GM12865 (cell line): ENCODE measurements around the gene LMF1.

ENCODE experiments used
- DNase-seq: peaks from one replicate; pipeline ENCODE4 v3.0.0; 2010; ENCODE audit warnings: low read depth
- H3K4me3 ChIP-seq: 2 replicates; pipeline ENCODE4 v1.5.1; 2011; ENCODE audit warnings: mild to moderate bottlenecking, low read depth, low read length, control low read depth
- CTCF ChIP-seq: IDR thresholded peaks from 2 replicates; pipeline ENCODE4 v1.5.1; 2011; ENCODE audit warnings: low read length, control low read depth, low read depth, inconsistent platforms; ENCODE audit not compliant: insufficient read depth; ENCODE audit errors: missing control alignments

LMF1 gene

GRCh38 chr16:835373-835772, 135.4 kb downstream of the LMF1 start:
- H3K4me3 ChIP-seq: no peak overlapping the region
- DNase-seq: no peak
- no peak for TF ChIP-seq CTCF

DNA sequence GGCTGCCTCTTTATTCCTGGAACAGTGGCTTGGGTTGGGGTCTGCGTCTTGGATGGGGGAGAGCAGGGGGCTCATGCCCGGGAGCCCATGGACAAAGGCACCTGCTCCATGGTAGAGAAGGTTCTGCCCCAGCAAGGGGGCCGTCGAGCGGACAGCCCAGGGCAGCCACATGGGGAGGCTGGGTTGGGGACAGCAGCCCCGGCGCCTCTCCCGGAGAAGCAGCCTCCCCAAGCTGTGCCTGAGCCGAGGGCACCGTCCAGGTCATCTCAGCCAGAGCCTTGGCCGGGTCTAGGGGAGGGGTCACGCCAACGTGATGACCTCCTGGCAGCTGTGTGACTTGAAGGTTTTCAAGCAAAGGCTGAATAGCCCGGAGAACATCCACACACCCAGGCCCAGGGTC, 137.4 kb downstream of the LMF1 start:
- DNase-seq: no peak
- no peak for TF ChIP-seq CTCF
- no peak overlapping the region for H3K4me3 ChIP-seq

GRCh38 chr16:832652-833336, 138.0 kb downstream of the LMF1 start:
- TF ChIP-seq CTCF: no peak
- no peak for DNase-seq
- no peak overlapping the region for H3K4me3 ChIP-seq

DNA sequence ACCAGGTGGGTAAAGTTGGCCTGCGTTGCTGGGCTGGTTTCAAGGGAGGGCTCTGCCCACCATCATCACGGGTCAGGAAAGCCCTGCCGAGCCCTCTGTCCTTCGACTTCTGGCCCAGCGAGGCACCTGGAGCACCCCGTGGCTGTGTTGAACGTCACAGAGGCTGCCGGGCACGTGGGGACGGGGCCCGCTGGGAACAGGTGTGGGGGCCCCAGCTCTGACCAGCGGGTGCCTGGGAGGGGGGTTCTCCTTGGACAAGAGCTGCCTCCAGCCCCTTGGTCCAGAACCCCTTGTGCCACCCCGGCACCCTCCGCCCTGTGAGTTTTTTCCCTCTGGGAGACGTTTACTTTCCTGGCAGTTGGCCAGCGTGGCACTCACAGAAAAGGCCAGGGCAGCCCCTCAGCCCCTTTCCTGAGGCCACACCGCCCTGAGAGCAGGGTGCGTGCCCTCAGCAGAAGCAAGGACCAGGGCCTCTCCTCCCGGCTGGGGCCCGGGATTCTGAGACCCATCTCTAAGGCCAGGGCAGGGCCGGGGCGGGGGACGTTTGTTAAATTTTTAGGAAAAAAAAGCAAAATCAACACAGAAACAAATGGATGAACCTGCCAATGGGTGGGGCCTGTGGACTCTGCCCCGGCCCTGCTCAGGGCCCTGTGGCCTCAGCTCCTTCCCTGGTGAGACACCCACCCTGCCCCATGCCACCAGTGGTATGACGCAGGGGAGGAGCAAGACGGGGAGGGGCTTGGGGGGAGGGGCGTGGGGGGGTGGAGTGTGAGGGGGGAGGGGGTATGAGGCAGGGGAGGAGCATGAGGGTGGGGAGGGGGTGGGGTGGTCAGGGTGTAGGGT, 139.0 kb downstream of the LMF1 start:
- TF ChIP-seq CTCF: no peak
- no peak for DNase-seq
- no peak overlapping the region for H3K4me3 ChIP-seq

DNA sequence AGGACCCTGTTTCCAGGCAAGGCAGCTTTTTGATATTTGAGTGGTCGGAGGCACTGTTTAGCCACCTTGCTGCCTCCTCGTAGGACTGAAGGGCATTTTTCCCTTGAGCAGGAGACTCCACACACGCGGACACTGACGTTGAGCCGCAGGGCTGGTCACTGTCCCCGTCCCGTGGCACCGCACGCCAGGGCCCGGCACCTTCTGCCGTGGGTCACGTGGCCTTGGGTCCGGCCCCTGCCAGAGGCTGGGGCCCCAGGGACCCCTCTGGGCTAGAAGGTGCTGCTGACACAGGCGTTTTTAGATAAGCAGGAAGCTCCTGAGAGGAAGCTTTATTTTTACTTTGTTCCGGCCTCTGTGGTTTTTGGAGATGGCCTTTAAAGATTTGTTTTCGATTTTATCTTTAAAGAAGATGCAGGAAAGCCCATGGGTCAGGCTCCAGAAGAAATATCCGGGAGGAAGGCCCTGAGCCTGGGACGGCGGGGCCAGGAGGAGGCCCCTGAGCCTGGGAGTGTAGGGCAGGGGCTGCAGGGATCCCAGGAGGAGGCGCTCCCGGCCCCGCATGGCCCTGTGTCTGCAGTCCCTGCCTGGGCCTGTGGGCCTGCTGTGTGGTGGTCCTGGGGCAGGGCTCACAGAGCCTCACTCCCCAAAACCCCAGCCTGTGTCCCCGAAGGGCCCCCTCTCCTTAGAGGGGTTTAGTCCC, 139.8 kb downstream of the LMF1 start:
- no peak overlapping the region for H3K4me3 ChIP-seq
- no peak for DNase-seq
- TF ChIP-seq CTCF: no peak

DNA sequence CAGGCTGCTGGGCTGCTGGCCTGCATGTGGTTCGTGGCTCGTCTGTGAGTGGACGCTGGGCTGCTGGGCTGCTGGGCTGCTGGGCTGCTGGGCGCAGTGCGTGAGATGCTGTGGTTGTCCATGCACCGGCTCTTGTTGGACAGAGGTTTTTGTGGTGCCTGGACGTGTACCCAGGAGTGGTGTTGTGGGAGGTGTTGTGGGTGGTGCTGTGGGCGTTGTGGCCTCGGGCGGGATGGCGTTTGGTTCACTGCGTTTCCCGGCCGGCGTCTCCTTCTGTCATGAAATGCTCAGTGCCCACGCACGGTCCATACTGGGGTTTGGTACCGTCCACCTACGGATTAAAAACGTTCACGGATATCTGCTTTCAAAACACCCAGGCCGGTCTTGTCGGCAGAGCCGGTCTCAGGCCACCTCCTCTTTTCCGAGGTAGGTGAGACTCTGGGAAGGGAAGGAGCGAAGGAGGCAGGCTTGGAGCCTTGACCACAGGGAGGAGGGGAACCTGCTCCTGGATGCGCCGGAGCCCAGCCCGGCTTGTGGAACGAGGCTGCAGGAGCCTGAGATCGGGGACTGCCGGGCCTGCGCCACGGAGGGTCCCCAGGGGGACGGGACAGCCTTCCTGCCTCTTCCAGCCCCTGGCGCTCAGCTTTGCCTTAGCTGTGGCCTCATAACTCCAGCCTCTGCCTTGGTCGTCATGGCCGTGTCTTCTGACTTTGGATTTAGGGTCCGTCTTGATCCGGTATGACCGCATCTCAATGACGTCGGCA, 140.5 kb downstream of the LMF1 start:
- no peak overlapping the region for H3K4me3 ChIP-seq
- TF ChIP-seq CTCF: no peak
- DNase-seq: no peak
